Suprapubic skin (tissue), 4 donors: Measurements from ENCODE around the gene ZBTB47. TPM values are rescaled to one million over a fixed set of nuclear protein-coding genes. Genes with fewer than 3 reads are reported as not detected.
A peak's percentile ranks its signal among the peaks of the same experiment; 100 is the strongest.

Experiments used
- DNase-seq, 2 donors: peaks; one replicate each; pipeline ENCODE4 v3.0.0-alpha.2; 2019; ENCODE audit warnings: low spot score in 2 of 2
- H3K27ac ChIP-seq: fragments of 200-600 bp; sonication (generic); one replicate; pipeline ENCODE4 v1.5.1; 2019
- H3K27me3 ChIP-seq: fragments of 200-600 bp; sonication (generic); one replicate; pipeline ENCODE4 v1.5.1; 2019
- H3K36me3 ChIP-seq: fragments of 200-600 bp; sonication (generic); one replicate; pipeline ENCODE4 v1.5.1; 2019
- H3K4me1 ChIP-seq: fragments of 200-600 bp; sonication (generic); one replicate; pipeline ENCODE4 v1.5.1; 2019
- H3K4me3 ChIP-seq: fragments of 200-600 bp; sonication (generic); one replicate; pipeline ENCODE4 v1.5.1; 2019; ENCODE audit warnings: mild to moderate bottlenecking
- H3K9me3 ChIP-seq: fragments of 200-600 bp; sonication (generic); one replicate; pipeline ENCODE4 v1.5.1; 2019
- CTCF ChIP-seq, 2 donors: fragments of 200-600 bp in 1 of 2; fragments of 450-650 bp in 1 of 2; sonication (generic) in 1 of 2; IDR thresholded peaks; one replicate each; pipeline ENCODE4 v1.5.1; 2016 to 2019; ENCODE audit warnings: antibody characterized with exemption in 2 of 2, mild to moderate bottlenecking in 1 of 2, moderate library complexity in 1 of 2
- EP300 ChIP-seq: sonication (generic); formaldehyde crosslinking; IDR thresholded peaks from one replicate; pipeline ENCODE4 v1.6.1; 2017; ENCODE audit warnings: antibody characterized with exemption
- POLR2A ChIP-seq, 2 donors: fragments of 450-650 bp; IDR thresholded peaks; one replicate each; pipeline ENCODE4 v1.6.1; 2017; ENCODE audit warnings: antibody characterized with exemption in 2 of 2, mild to moderate bottlenecking in 2 of 2, moderate library complexity in 2 of 2
- POLR2AphosphoS5 ChIP-seq, 3 donors: sonication (generic); formaldehyde crosslinking; IDR thresholded peaks; one replicate each; pipeline ENCODE4 v1.6.1; 2017; ENCODE audit warnings: antibody characterized with exemption in 3 of 3
- WGBS: methylation state at CpG from one replicate; pipeline ENCODE4 v1.1.5; 2018; 5-methylcytosine and 5-hydroxymethylcytosine counted together
- total RNA-seq, 4 donors: library from RNA; depleted of rRNA; stranded (reverse); fragments of >200 nt; gene quantifications; one replicate each; pipeline ENCODE4 v1.1.0, GENCODE V29; 2016

Gene ZBTB47
- total RNA-seq, 4 donors from 2014 or later = 17.9 to 36.1 (median 20.7) TPM

- H3K4me3 ChIP-seq = no peak overlapping the region
- no peak for TF ChIP-seq CTCF (IDR thresholded peaks at IDR 0.05)
- no peak for TF ChIP-seq POLR2AphosphoS5 (IDR thresholded peaks at IDR 0.05)
- TF ChIP-seq POLR2A (IDR thresholded peaks at IDR 0.05) = no peak
- no peak for TF ChIP-seq EP300
- H3K9me3 ChIP-seq = no peaks in the 10 kb centered on the region
- H3K27ac ChIP-seq = no peak overlapping the region
- H3K4me1 ChIP-seq = peaks cover 1% of the 10 kb centered on the region
- H3K27me3 ChIP-seq = peaks cover 7% of the 10 kb centered on the region
- WGBS = 83% methylated on average over 6 of the region's 10 CpGs
- peak; percentile 49 to 62 for DNase-seq
- H3K36me3 ChIP-seq = no peaks in the 10 kb centered on the region
Measured at GRCh38 chr3:42690766-42691680, 37.5 kb downstream of the ZBTB47 start.

GRCh38 chr3:42691816-42692666 lies 38.5 kb downstream of the ZBTB47 start:
- Histone ChIP-seq H3K9me3 (no peaks in the 10 kb centered on the region), H3K4me3 (no peak overlapping the region), H3K27me3 (no peaks in the 10 kb centered on the region), H3K4me1 (no peaks in the 10 kb centered on the region), H3K36me3 (no peaks in the 10 kb centered on the region), H3K27ac (no peak overlapping the region)
- DNase-seq = peak in 1 of 2 donors; percentile 39
- 86% methylated on average over 13 of the region's 13 CpGs for WGBS
- TF ChIP-seq EP300 = no peak
- no peak for TF ChIP-seq POLR2A (IDR thresholded peaks at IDR 0.05)
- TF ChIP-seq POLR2AphosphoS5 (IDR thresholded peaks at IDR 0.05) = no peak
- TF ChIP-seq CTCF (IDR thresholded peaks at IDR 0.05) = no peak

- DNase-seq = peak in 1 of 2 donors; percentile 39
- no peaks in the 10 kb centered on the region for H3K27me3 ChIP-seq
- no peaks in the 10 kb centered on the region for H3K36me3 ChIP-seq
- H3K9me3 ChIP-seq = no peaks in the 10 kb centered on the region
- no peaks in the 10 kb centered on the region for H3K4me1 ChIP-seq
- whole genome bisulfite sequencing = 88% methylated on average over 13 of the region's 17 CpGs
- no peak for TF ChIP-seq POLR2A (IDR thresholded peaks at IDR 0.05)
- no peak for TF ChIP-seq CTCF (IDR thresholded peaks at IDR 0.05)
- TF ChIP-seq EP300 = no peak
- TF ChIP-seq POLR2AphosphoS5 (IDR thresholded peaks at IDR 0.05) = no peak
- H3K4me3 ChIP-seq = no peak overlapping the region
- H3K27ac ChIP-seq = no peak overlapping the region
Measured at GRCh38 chr3:42692667-42693529, 39.4 kb downstream of the ZBTB47 start.

- Histone ChIP-seq H3K4me3 (no peak overlapping the region), H3K36me3 (no peaks in the 10 kb centered on the region), H3K9me3 (no peaks in the 10 kb centered on the region), H3K4me1 (no peaks in the 10 kb centered on the region), H3K27ac (no peak overlapping the region), H3K27me3 (no peaks in the 10 kb centered on the region)
- TF ChIP-seq EP300 (no peak), POLR2AphosphoS5 (IDR thresholded peaks at IDR 0.05) (no peak), CTCF (IDR thresholded peaks at IDR 0.05) (no peak), POLR2A (IDR thresholded peaks at IDR 0.05) (no peak)
- WGBS = 92% methylated on average over 3 of the region's 4 CpGs
- DNase-seq = no peak
Measured at GRCh38 chr3:42693530-42693930, 40.0 kb downstream of the ZBTB47 start.
